C4-2B (cell line): ENCODE data around the gene SRCIN1.

Experiments used
- H3K27ac ChIP-seq: fragments of 450-650 bp; 2 replicates; pipeline ENCODE4 v1.5.1; 2017
- CTCF ChIP-seq: fragments of 450-650 bp; conservative IDR thresholded peaks from 2 replicates; pipeline ENCODE4 v1.5.1; 2017; ENCODE audit warnings: mild to moderate bottlenecking
- ZFX ChIP-seq: fragments of 450-650 bp; IDR thresholded peaks from 2 replicates; pipeline ENCODE4 v1.6.1; 2017

SRCIN1 gene

GRCh38 chr17:38577244-38577643 is 28.5 kb downstream of the SRCIN1 start:
- TF ChIP-seq ZFX, result no peak
- no peak for TF ChIP-seq CTCF
- no peak overlapping the region for H3K27ac ChIP-seq

- TF ChIP-seq CTCF (no peak), ZFX (no peak)
- no peak overlapping the region for H3K27ac ChIP-seq
Observed at GRCh38 chr17:38575781-38576180, 30.0 kb downstream of the SRCIN1 start.

- TF ChIP-seq ZFX (no peak), CTCF (no peak)
- H3K27ac ChIP-seq, result no peak overlapping the region
Observed at GRCh38 chr17:38574712-38575111, 31.0 kb downstream of the SRCIN1 start.

- no peak for TF ChIP-seq CTCF
- no peak for TF ChIP-seq ZFX
- no peak overlapping the region for H3K27ac ChIP-seq
Observed at GRCh38 chr17:38572669-38573365, 32.9 kb downstream of the SRCIN1 start.

DNA sequence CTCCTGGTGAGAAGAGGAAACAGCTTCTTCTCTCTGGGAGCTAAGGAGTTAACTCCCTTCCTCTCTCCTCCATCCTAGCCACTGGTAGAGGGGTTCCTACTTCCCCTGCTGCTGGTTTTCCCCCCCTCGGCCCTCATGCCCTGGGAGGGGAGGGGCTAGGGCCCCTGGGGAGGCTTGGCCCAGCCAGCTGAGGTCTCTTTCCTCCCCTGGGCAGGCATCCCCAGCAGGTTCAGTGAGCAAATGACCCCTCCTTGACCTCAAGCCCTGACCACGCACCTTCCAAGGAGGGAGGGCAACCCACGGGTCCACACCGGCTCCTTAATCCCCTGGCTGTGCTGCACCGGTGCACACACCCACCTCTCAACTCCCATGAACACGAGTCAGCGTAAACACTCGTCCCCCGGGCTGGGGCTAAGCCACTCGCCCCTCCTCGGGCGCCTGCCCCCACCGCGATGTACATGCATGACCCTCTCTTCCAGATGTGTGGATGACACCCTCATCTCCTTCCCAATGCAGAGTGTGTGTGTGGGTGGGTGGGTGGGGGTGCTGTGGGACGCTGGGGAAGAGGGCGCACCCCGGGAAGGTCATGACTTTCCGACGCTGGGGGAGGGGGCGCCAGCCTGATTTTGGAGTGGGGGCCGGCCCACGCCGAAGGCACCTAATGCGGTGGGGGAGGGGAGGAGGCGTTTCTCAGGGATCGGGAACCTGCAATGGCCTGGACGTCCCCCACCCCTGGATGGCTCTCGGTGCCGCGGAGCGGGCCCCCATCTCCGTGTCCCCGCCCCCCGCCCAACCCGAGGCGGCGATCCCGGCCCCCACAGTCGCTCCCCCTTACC is 33.7 kb downstream of the SRCIN1 start:
- TF ChIP-seq ZFX, result no peak
- TF ChIP-seq CTCF, result no peak
- H3K27ac ChIP-seq, result no peak overlapping the region

GRCh38 chr17:38569701-38570512 is 35.8 kb downstream of the SRCIN1 start:
- H3K27ac ChIP-seq, result no peak overlapping the region
- TF ChIP-seq ZFX (no peak), CTCF (no peak)
